GM10266 (cell line): ENCODE results near the gene ACTN4.
"Not testable (repeated sequence)": the region's sequence is repeated elsewhere in the genome, so short reads cannot be mapped to it uniquely, and the experiment has no call there.

Source experiments
- DNase-seq: peaks from one replicate; pipeline ENCODE4 v3.0.0; 2012; ENCODE audit errors: extremely low spot score
- CTCF ChIP-seq: IDR thresholded peaks from 2 replicates; pipeline ENCODE4 v1.5.1; 2012; ENCODE audit warnings: mild to moderate bottlenecking, low read depth; ENCODE audit not compliant: control insufficient read depth, insufficient read depth; ENCODE audit errors: missing control alignments

The ACTN4 gene

DNA sequence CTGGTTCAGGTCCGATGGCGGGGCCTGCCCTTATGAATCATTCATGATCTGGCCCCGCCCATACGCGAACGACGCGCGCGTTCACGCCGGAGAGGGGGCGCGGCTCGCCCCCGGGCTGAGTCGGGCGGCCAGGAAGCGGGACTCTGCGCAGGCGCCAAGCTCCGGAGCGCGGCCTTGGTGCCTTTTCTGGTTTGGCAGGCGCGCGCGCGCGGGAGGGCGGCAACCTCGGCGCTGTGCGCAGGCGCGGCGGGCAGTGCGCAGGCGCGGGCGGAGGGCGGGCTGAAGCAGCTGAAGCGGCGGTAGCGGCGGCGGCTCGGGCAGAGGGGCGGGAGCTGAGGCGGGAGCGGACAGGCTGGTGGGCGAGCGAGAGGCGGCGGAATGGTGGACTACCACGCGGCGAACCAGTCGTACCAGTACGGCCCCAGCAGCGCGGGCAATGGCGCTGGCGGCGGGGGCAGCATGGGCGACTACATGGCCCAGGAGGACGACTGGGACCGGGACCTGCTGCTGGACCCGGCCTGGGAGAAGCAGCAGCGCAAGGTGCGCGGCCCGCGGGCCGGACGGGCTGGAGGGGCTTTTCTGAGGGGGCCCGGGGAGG, at the start of gene ACTN4:
Gene ACTN4 (plus strand): TSS at position 282 of the 598 bp plus-strand sequence. CDS start 97 bp downstream, at position 379.
- peak; percentile 99 for DNase-seq
- TF ChIP-seq CTCF, result no peak

DNA sequence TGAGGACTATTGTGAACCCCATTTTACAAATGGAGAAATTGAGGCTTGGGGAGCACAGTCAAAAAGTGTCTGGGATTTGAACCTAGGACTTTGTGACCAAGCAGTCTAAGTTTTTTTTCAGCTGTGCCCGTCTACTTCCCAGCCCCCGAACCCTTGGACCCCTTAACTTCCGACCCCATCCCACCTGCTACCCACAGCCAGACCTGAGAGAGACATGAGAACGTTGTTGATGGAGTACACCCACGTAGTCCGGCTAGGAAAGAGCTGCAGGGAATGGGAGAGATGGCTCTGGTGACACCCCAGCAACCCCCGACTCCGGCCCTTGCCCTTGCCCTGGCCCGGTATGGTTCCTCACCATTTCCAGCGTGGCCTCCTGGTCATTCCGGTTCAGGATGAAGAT, 47.7 kb upstream of the ACTN4 start:
- TF ChIP-seq CTCF, result no peak
- no peak for DNase-seq

DNA sequence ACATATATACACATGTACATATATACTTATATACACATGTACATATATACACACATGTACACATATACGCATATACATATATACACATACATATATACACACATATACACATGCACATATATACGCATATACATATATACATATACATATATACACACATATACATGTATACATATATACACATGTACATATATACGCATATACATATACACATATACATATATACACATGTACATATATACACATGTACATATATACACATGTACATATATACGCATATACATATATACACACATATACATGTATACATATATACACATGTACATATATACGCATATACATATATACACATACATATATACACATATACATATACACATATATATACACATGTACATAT, 44.6 kb upstream of the ACTN4 start:
- not testable (repeated sequence) for DNase-seq

- DNase-seq, result no peak
- TF ChIP-seq CTCF, result no peak
Measured at GRCh38 chr19:38606131-38606530, 41.3 kb upstream of the ACTN4 start.

DNA sequence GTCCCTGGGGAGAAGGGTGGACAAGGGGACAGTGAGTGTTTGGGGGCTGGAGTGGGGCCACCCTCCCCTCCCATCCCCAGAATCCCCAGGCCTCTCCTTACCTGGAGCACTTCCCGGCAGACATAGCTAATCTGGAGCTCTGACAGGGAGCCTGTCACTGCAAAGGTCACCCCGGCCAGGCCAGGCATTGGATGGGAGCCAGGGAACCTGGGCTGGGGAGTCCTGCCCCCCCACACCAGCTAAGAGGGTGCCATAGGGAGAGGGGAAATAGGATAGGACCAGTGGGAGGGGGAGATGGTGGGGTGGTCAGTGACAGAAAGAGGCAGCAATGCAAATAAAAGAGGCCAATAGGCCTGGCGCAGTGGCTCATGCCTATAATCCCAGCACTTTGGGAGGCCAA, 33.2 kb upstream of the ACTN4 start:
- no peak for TF ChIP-seq CTCF
- DNase-seq, result no peak

- TF ChIP-seq CTCF, result no peak
- no peak for DNase-seq
Measured at GRCh38 chr19:38615007-38615581, 32.4 kb upstream of the ACTN4 start.

DNA sequence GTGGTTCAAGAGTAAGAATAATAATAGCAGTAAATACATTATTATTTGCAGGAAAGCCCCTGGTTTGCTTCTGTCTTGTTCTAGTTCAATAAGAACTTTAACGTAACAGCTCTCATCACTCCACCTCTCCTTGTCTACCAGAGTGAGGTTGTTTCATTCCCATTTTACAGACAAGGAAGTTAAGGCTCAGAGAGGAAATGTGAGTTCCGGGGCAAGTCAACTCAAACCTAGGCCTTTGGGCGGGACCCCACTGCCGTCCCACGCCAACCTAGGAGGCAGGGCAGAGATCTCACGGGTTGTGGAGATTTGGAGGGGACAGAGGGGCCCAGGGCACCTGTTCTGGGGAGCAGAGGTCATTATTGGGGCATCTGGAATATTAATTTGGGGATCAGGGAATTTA, 31.2 kb upstream of the ACTN4 start:
- DNase-seq, result no peak
- no peak for TF ChIP-seq CTCF
